ENCODE measurements around the gene ZNF550. TPM values are rescaled to one million over a fixed set of nuclear protein-coding genes. Genes with fewer than 3 reads are reported as not detected.

ZNF550 gene
- polyA plus RNA-seq (2011; rRNA removed) (6.8 and 8.2 TPM in 2 replicates), polyA minus RNA-seq (2011; rRNA and poly(A)+ RNA removed) (11.0 and 11.2 TPM in 2 replicates)

GRCh38 chr19:57559404-57560025 lies at the start of gene ZNF550:
TSS of gene ZNF550 (minus strand) at chr19:57559863. CDS start at chr19:57559682, 181 bp downstream.
- Histone ChIP-seq H3K4me3 (ENCODE audit: low read depth, low read length) (peak within 1 kb of the TSS; percentile 98), H3K9me3 (ENCODE audit: control insufficient read depth, insufficient read depth, low read length) (peaks cover 32% of the 10 kb centered on the region), H3K27ac (ENCODE audit: low read depth, low read length) (peak within 1 kb of the TSS; percentile 81), H3K27me3 (ENCODE audit: control insufficient read depth, insufficient read depth, low read length) (no peaks in the 10 kb centered on the region)
- ChIA-PET POLR2A (interaction anchor here (0.6 kb wide), 2 partner anchors 211 to 260 kb away, joined by 3 to 4 read pairs; no protein-coding TSS in a partner anchor), CTCF (no interaction called here)
- peak; percentile 53 for DNase-seq (ENCODE audit: low read depth, low spot score)
- no peak for TF ChIP-seq CTCF (IDR thresholded peaks at IDR 0.05; ENCODE audit: low read depth, low read length)

- Histone ChIP-seq H3K9me3 (ENCODE audit: control insufficient read depth, insufficient read depth, low read length) (peaks cover 5% of the 10 kb centered on the region; the same call in 1 of the 2 replicates), H3K27me3 (ENCODE audit: control insufficient read depth, insufficient read depth, low read length) (no peaks in the 10 kb centered on the region), H3K4me3 (ENCODE audit: low read depth, low read length) (no peak overlapping the region), H3K27ac (ENCODE audit: low read depth, low read length) (no peak overlapping the region)
- DNase-seq (ENCODE audit: low read depth, low spot score): no peak
- TF ChIP-seq CTCF (IDR thresholded peaks at IDR 0.05; ENCODE audit: low read depth, low read length): no peak
- CTCF ChIA-PET: no interaction called here
- POLR2A ChIA-PET: no interaction called here
These were observed 47.3 kb upstream of the ZNF550 start for GRCh38 chr19:57606931-57607330.

GRCh38 chr19:57599761-57600383 lies 40.2 kb upstream of the ZNF550 start, which contains the start of gene ZNF530:
TSS of gene ZNF530 (plus strand) at chr19:57599885. CDS start at chr19:57604346, 4,461 bp downstream.
- DNase-seq (ENCODE audit: low read depth, low spot score): peak; percentile 81
- Histone ChIP-seq H3K27me3 (ENCODE audit: control insufficient read depth, insufficient read depth, low read length) (no peaks in the 10 kb centered on the region), H3K9me3 (ENCODE audit: control insufficient read depth, insufficient read depth, low read length) (no peaks in the 10 kb centered on the region; the same call in none of the 2 replicates), H3K4me3 (ENCODE audit: low read depth, low read length) (peak within 1 kb of the TSS; percentile 88), H3K27ac (ENCODE audit: low read depth, low read length) (no peak within 1 kb of the TSS)
- no peak for TF ChIP-seq CTCF (IDR thresholded peaks at IDR 0.05; ENCODE audit: low read depth, low read length)
- ChIA-PET CTCF (no interaction called here), POLR2A (no interaction called here)

GRCh38 chr19:57599377-57599760 lies 39.7 kb upstream of the ZNF550 start:
- H3K27ac ChIP-seq (ENCODE audit: low read depth, low read length): no peak overlapping the region
- no peaks in the 10 kb centered on the region; the same call in none of the 2 replicates for H3K9me3 ChIP-seq (ENCODE audit: control insufficient read depth, insufficient read depth, low read length)
- TF ChIP-seq CTCF (IDR thresholded peaks at IDR 0.05; ENCODE audit: low read depth, low read length): no peak
- ChIA-PET CTCF (no interaction called here), POLR2A (no interaction called here)
- no peaks in the 10 kb centered on the region for H3K27me3 ChIP-seq (ENCODE audit: control insufficient read depth, insufficient read depth, low read length)
- peak overlapping the region; percentile 88 for H3K4me3 ChIP-seq (ENCODE audit: low read depth, low read length)
- DNase-seq (ENCODE audit: low read depth, low spot score): no peak

- H3K27ac ChIP-seq (ENCODE audit: low read depth, low read length): peak overlapping the region; percentile 21
- DNase-seq (ENCODE audit: low read depth, low spot score): peak; percentile 15
- CTCF ChIA-PET: no interaction called here
- peaks cover 77% of the 10 kb centered on the region for H3K9me3 ChIP-seq (ENCODE audit: control insufficient read depth, insufficient read depth, low read length)
- H3K4me3 ChIP-seq (ENCODE audit: low read depth, low read length): no peak overlapping the region
- TF ChIP-seq CTCF (IDR thresholded peaks at IDR 0.05; ENCODE audit: low read depth, low read length): no peak
- no peaks in the 10 kb centered on the region for H3K27me3 ChIP-seq (ENCODE audit: control insufficient read depth, insufficient read depth, low read length)
- POLR2A ChIA-PET: no interaction called here
These were observed 27.9 kb upstream of the ZNF550 start for GRCh38 chr19:57587529-57587928.

All from AG04450 (cell line).